HG02678 (cell line): ENCODE measurements around the gene PSMC1.
"Not testable (repeated sequence)": the region's sequence is repeated elsewhere in the genome, so short reads cannot be mapped to it uniquely, and the experiment has no call there.

Experiments
- ATAC-seq: cut with Tn5 transposase; IDR thresholded peaks from one replicate; pipeline ENCODE4 v1.9.1; 2021; ENCODE audit warnings: mild to moderate bottlenecking, moderate library complexity; ENCODE audit not compliant: unreplicated experiment

The PSMC1 gene

GRCh38 chr14:90256354-90257131, at the start of gene PSMC1:
Gene PSMC1 (plus strand): TSS chr14:90256553. CDS start chr14:90256598, 45 bp downstream.
- peak; percentile 94 for ATAC-seq

- ATAC-seq: no peak
Observed at GRCh38 chr14:90213099-90213748, 43.1 kb upstream of the PSMC1 start.

GRCh38 chr14:90228478-90228877, 27.9 kb upstream of the PSMC1 start:
- ATAC-seq: no peak

- not testable (repeated sequence) for ATAC-seq
Observed at GRCh38 chr14:90229942-90230341, 26.4 kb upstream of the PSMC1 start.

GRCh38 chr14:90235179-90235976, 21.0 kb upstream of the PSMC1 start:
- peak; percentile 66 for ATAC-seq

- ATAC-seq: no peak
Observed at GRCh38 chr14:90239139-90239538, 17.2 kb upstream of the PSMC1 start.

GRCh38 chr14:90242444-90242843, 13.9 kb upstream of the PSMC1 start:
- no peak for ATAC-seq

GRCh38 chr14:90246936-90247335, 9.4 kb upstream of the PSMC1 start:
- ATAC-seq: no peak

GRCh38 chr14:90247441-90247840, 8.9 kb upstream of the PSMC1 start:
- not testable (repeated sequence) for ATAC-seq

- no peak for ATAC-seq
Observed at GRCh38 chr14:90248594-90248993, 7.8 kb upstream of the PSMC1 start.

GRCh38 chr14:90253826-90254225, 2.5 kb upstream of the PSMC1 start:
- no peak for ATAC-seq

- no peak for ATAC-seq
Observed at GRCh38 chr14:90255871-90256270, 482 bp upstream of the PSMC1 start.

- peak; percentile 87 for ATAC-seq
Observed at GRCh38 chr14:90263748-90264449, 7.5 kb downstream of the PSMC1 start.

GRCh38 chr14:90266441-90267154, 10.2 kb downstream of the PSMC1 start:
- ATAC-seq: no peak

GRCh38 chr14:90268420-90268819, 12.1 kb downstream of the PSMC1 start:
- no peak for ATAC-seq

- no peak for ATAC-seq
Observed at GRCh38 chr14:90272523-90272922, 16.2 kb downstream of the PSMC1 start.

GRCh38 chr14:90273532-90273931, 17.2 kb downstream of the PSMC1 start:
- no peak for ATAC-seq

- no peak for ATAC-seq
Observed at GRCh38 chr14:90274019-90274418, 17.7 kb downstream of the PSMC1 start.

GRCh38 chr14:90274808-90275457, 18.6 kb downstream of the PSMC1 start:
- ATAC-seq: no peak

GRCh38 chr14:90275458-90275814, 19.1 kb downstream of the PSMC1 start:
- ATAC-seq: no peak
